ENCODE data around the gene PALLD.

The PALLD gene

GRCh38 chr4:168631241-168632162 is 134.7 kb downstream of the PALLD start:
- no peak overlapping the region for H3K4me3 ChIP-seq (ENCODE audit: low read length)

GRCh38 chr4:168632301-168632725 is 135.5 kb downstream of the PALLD start:
- no peak overlapping the region for H3K4me3 ChIP-seq (ENCODE audit: low read length)
- no peak for DNase-seq (ENCODE audit: low read depth, low spot score)

More at GRCh38 chr4:168631241-168632162, 134.7 kb downstream of the PALLD start:
- DNase-seq (ENCODE audit: low read depth, low spot score) = no peak

GRCh38 chr4:168633064-168633463 is 136.2 kb downstream of the PALLD start:
- no peak for DNase-seq (ENCODE audit: low read depth, low spot score)
- H3K4me3 ChIP-seq (ENCODE audit: low read length) = no peak overlapping the region

- no peak overlapping the region for H3K4me3 ChIP-seq (ENCODE audit: low read length)
- DNase-seq (ENCODE audit: low read depth, low spot score) = no peak
Observed at GRCh38 chr4:168633496-168633895, 136.6 kb downstream of the PALLD start.

GRCh38 chr4:168634276-168634802 is 137.5 kb downstream of the PALLD start:
- no peak overlapping the region for H3K4me3 ChIP-seq (ENCODE audit: low read length)
- peak; percentile 74 for DNase-seq (ENCODE audit: low read depth, low spot score)

- no peak overlapping the region for H3K4me3 ChIP-seq (ENCODE audit: low read length)
- no peak for DNase-seq (ENCODE audit: low read depth, low spot score)
Observed at GRCh38 chr4:168636040-168636439, 139.2 kb downstream of the PALLD start.

GRCh38 chr4:168636506-168637196 is 139.8 kb downstream of the PALLD start:
- H3K4me3 ChIP-seq (ENCODE audit: low read length) = no peak overlapping the region
- no peak for DNase-seq (ENCODE audit: low read depth, low spot score)

- no peak overlapping the region for H3K4me3 ChIP-seq (ENCODE audit: low read length)
Observed at GRCh38 chr4:168637872-168638756, 141.3 kb downstream of the PALLD start.

GRCh38 chr4:168639914-168640313 is 143.1 kb downstream of the PALLD start:
- H3K4me3 ChIP-seq (ENCODE audit: low read length) = no peak overlapping the region
- no peak for DNase-seq (ENCODE audit: low read depth, low spot score)

More at GRCh38 chr4:168637872-168638756, 141.3 kb downstream of the PALLD start:
- DNase-seq (ENCODE audit: low read depth, low spot score) = no peak

- no peak overlapping the region for H3K4me3 ChIP-seq (ENCODE audit: low read length)
- DNase-seq (ENCODE audit: low read depth, low spot score) = no peak
Observed at GRCh38 chr4:168641811-168642140, 144.9 kb downstream of the PALLD start.

GRCh38 chr4:168642591-168642990 is 145.7 kb downstream of the PALLD start:
- DNase-seq (ENCODE audit: low read depth, low spot score) = no peak
- no peak overlapping the region for H3K4me3 ChIP-seq (ENCODE audit: low read length)

- DNase-seq (ENCODE audit: low read depth, low spot score) = no peak
- H3K4me3 ChIP-seq (ENCODE audit: low read length) = no peak overlapping the region
Observed at GRCh38 chr4:168643111-168643795, 146.4 kb downstream of the PALLD start.

GRCh38 chr4:168643796-168644159 is 146.9 kb downstream of the PALLD start:
- no peak for DNase-seq (ENCODE audit: low read depth, low spot score)

GRCh38 chr4:168646001-168646768 is 149.3 kb downstream of the PALLD start:
- DNase-seq (ENCODE audit: low read depth, low spot score) = no peak
- no peak overlapping the region for H3K4me3 ChIP-seq (ENCODE audit: low read length)

More at GRCh38 chr4:168643796-168644159, 146.9 kb downstream of the PALLD start:
- no peak overlapping the region for H3K4me3 ChIP-seq (ENCODE audit: low read length)

GRCh38 chr4:168647646-168648375 is 151.0 kb downstream of the PALLD start:
- no peak for DNase-seq (ENCODE audit: low read depth, low spot score)

GRCh38 chr4:168648494-168648893 is 151.6 kb downstream of the PALLD start:
- no peak for DNase-seq (ENCODE audit: low read depth, low spot score)
- H3K4me3 ChIP-seq (ENCODE audit: low read length) = no peak overlapping the region

More at GRCh38 chr4:168647646-168648375, 151.0 kb downstream of the PALLD start:
- H3K4me3 ChIP-seq (ENCODE audit: low read length) = no peak overlapping the region

GRCh38 chr4:168648929-168649328 is 152.1 kb downstream of the PALLD start:
- no peak for DNase-seq (ENCODE audit: low read depth, low spot score)
- no peak overlapping the region for H3K4me3 ChIP-seq (ENCODE audit: low read length)
